Endothelial cell of umbilical vein (primary cell): ENCODE measurements around the gene FPGS. TPM values are rescaled to one million over a fixed set of nuclear protein-coding genes. Genes with fewer than 3 reads are reported as not detected.

Source experiments
- BruUV-seq: library from RNA; stranded (reverse); fragments of 400-500 nt; replicated peaks from 2 replicates; lab custom pipeline; 2021; lab: Mats Ljungman, UMichigan
- CTCF ChIA-PET: fragments of 300-600, 350-600 bp; sonication (Branson Sonifier 250); formaldehyde crosslinking; loops from one replicate; lab custom pipeline; 2021; ENCODE audit warnings: antibody characterized with exemption, inconsistent platforms; lab: Charles Lee
- POLR2A ChIA-PET: fragments of 300-600, 350-600 bp; sonication (Branson Sonifier 250); formaldehyde crosslinking; loops from one replicate; lab custom pipeline; 2021; ENCODE audit warnings: antibody characterized with exemption, inconsistent platforms; lab: Charles Lee
- DNase-seq: peaks from one replicate; pipeline ENCODE4 v3.0.0-alpha.2; 2011; ENCODE audit warnings: low read depth, low spot score
- FAIRE-seq: peaks from 2 replicates; lab custom pipeline; 2011; peaks lifted over from hg19 to GRCh38; lab: Jason Lieb, UNC
- H2AFZ ChIP-seq: 2 replicates; pipeline ENCODE4 v1.6.0; 2012; ENCODE audit warnings: low read depth, low read length, control low read depth, inconsistent platforms
- H3K27ac ChIP-seq: 2 replicates; pipeline ENCODE4 v1.5.1; 2011; ENCODE audit warnings: low read depth, mild to moderate bottlenecking, control low read depth, low read length, moderate library complexity; ENCODE audit not compliant: insufficient read depth
- H3K27me3 ChIP-seq, 2 experiments: 2 replicates each; pipeline versions ENCODE4 v1.6.0 to v1.6.1; 2011; ENCODE audit warnings: low read length in 2 of 2, mixed read lengths in 1 of 2; ENCODE audit not compliant: control insufficient read depth in 2 of 2, insufficient read depth in 2 of 2
- H3K36me3 ChIP-seq, 2 experiments: 2 replicates in 1 of 2; 3 replicates in 1 of 2; pipeline ENCODE4 v1.5.1; 2011; ENCODE audit warnings: low read length in 2 of 2, mild to moderate bottlenecking in 1 of 2, moderate library complexity in 1 of 2; ENCODE audit not compliant: control insufficient read depth in 2 of 2, insufficient read depth in 2 of 2; ENCODE audit errors: extremely low read depth in 1 of 2
- H3K4me1 ChIP-seq: 3 replicates; pipeline ENCODE4 v1.5.1; 2011; ENCODE audit warnings: mild to moderate bottlenecking, low read length; ENCODE audit not compliant: control insufficient read depth, insufficient read depth; ENCODE audit errors: extremely low read depth
- H3K4me2 ChIP-seq: 2 replicates; pipeline ENCODE4 v1.6.1; 2011; ENCODE audit warnings: low read length, control low read depth, mixed read lengths; ENCODE audit not compliant: insufficient read depth
- H3K4me3 ChIP-seq, 3 experiments: fragments of 200-600 bp in 1 of 3; sonication (generic), shearing (Covaris generic) in 1 of 3; replicated peaks in 1 of 3; 2 replicates each; pipeline ENCODE4 v1.5.1; 2011 to 2016; ENCODE audit warnings: control low read depth in 3 of 3, low read length in 3 of 3, mild to moderate bottlenecking in 2 of 3, inconsistent platforms in 1 of 3, low read depth in 1 of 3, moderate library complexity in 1 of 3; ENCODE audit not compliant: insufficient read depth in 1 of 3
- H3K79me2 ChIP-seq: 2 replicates; pipeline ENCODE4 v1.6.0; 2012; ENCODE audit warnings: low read length, inconsistent platforms; ENCODE audit not compliant: control insufficient read depth, insufficient read depth
- H3K9ac ChIP-seq: replicated peaks from 2 replicates; pipeline ENCODE3; 2011; ENCODE audit warnings: low read length, control low read depth; ENCODE audit not compliant: insufficient read depth; ENCODE audit errors: extremely low read depth
- H3K9me1 ChIP-seq: replicated peaks from 3 replicates; pipeline ENCODE4 v1.6.0; 2011; ENCODE audit warnings: mild to moderate bottlenecking, low read length; ENCODE audit not compliant: control insufficient read depth, insufficient read depth; ENCODE audit errors: extremely low read depth
- H3K9me3 ChIP-seq: replicated peaks from 2 replicates; pipeline ENCODE4 v1.5.1; 2012; ENCODE audit warnings: low read length, inconsistent platforms; ENCODE audit not compliant: control insufficient read depth, insufficient read depth
- H4K20me1 ChIP-seq: replicated peaks from 2 replicates; pipeline ENCODE3; 2011; ENCODE audit warnings: mild to moderate bottlenecking, low read length; ENCODE audit not compliant: control insufficient read depth, insufficient read depth; ENCODE audit errors: extremely low read depth
- CTCF ChIP-seq, 2 donors: IDR thresholded peaks; 1 replicate in 1 of 2; 2 replicates in 1 of 2; pipeline ENCODE4 v1.5.1; 2011; ENCODE audit warnings: low read length in 2 of 2, mild to moderate bottlenecking in 2 of 2, moderate library complexity in 2 of 2, control low read depth in 1 of 2, inconsistent platforms in 1 of 2, low read depth in 1 of 2; ENCODE audit not compliant: insufficient read depth in 1 of 2; ENCODE audit errors: extremely low read depth in 1 of 2
- EZH2 ChIP-seq: IDR thresholded peaks from 2 replicates; pipeline ENCODE4 v1.6.1; 2012; ENCODE audit warnings: borderline replicate concordance, low read depth, mild to moderate bottlenecking, moderate library complexity, low read length, inconsistent platforms; ENCODE audit not compliant: severe bottlenecking
- FOS ChIP-seq: IDR thresholded peaks from 2 replicates; pipeline ENCODE4 v1.6.1; 2011; ENCODE audit warnings: mild to moderate bottlenecking, low read length, moderate library complexity, borderline replicate concordance; ENCODE audit not compliant: insufficient read depth
- JUN ChIP-seq: IDR thresholded peaks from 2 replicates; pipeline ENCODE4 v1.6.1; 2011; ENCODE audit warnings: borderline replicate concordance, low read depth; ENCODE audit not compliant: insufficient read length, insufficient read depth
- MAX ChIP-seq: IDR thresholded peaks from 2 replicates; pipeline ENCODE4 v1.6.1; 2011; ENCODE audit not compliant: insufficient read depth, insufficient read length
- MYC ChIP-seq: IDR thresholded peaks from one replicate; pipeline ENCODE4 v1.6.1; 2011; ENCODE audit warnings: mild to moderate bottlenecking, low read depth, low read length
- POLR2A ChIP-seq: IDR thresholded peaks from 2 replicates; pipeline ENCODE4 v1.6.1; 2012; ENCODE audit warnings: low read depth, mild to moderate bottlenecking, control low read depth, low read length
- POLR2AphosphoS5 ChIP-seq: IDR thresholded peaks from 2 replicates; pipeline ENCODE4 v1.6.1; 2012; ENCODE audit warnings: low read depth, mild to moderate bottlenecking, control low read depth, low read length, moderate library complexity; ENCODE audit not compliant: insufficient read depth
- dilution Hi-C: fragments of 300-500 bp; cut with MboI; formaldehyde crosslinking; loops from one replicate; pipeline ENCODE4 v1.15.0; 2019; ENCODE audit warnings: low sequenced_read_pairs; ENCODE audit not compliant: extremely low pct_ligation_motif_present
- intact Hi-C: fragments of 100-400 bp; cut with micrococcal nuclease; formaldehyde crosslinking; loops from one replicate; pipeline ENCODE4 v1.10.0; 2022
- polyA plus RNA-seq, 4 experiments: library from polyadenylated mRNA; depleted of rRNA in 3 of 4; stranded (reverse) in 3 of 4; unstranded in 1 of 4; fragments of >200 nt; gene quantifications; 2 replicates each; pipeline versions ENCODE4 v1.2.1 to v1.2.3, GENCODE V29; 2011 to 2012; ENCODE audit warnings: missing spikeins in 1 of 4
- total RNA-seq: library from RNA; stranded (reverse); gene quantifications from 2 replicates; pipeline ENCODE4 v1.2.3, GENCODE V29; 2021

FPGS gene
- total and polyA plus RNA-seq, 2 donors (not counting 3 experiments of a cell fraction or from before 2014, with no cell fraction given), result 77.7 to 90.2 TPM

GRCh38 chr9:127791085-127791484 is 11.6 kb upstream of the FPGS start:
- peaks cover 40 to 43% of the 10 kb centered on the region in 2 experiments for H3K36me3 ChIP-seq
- no peaks in the 10 kb centered on the region for H3K9me3 ChIP-seq
- no peaks in the 10 kb centered on the region for H4K20me1 ChIP-seq
- ChIA-PET CTCF (interaction anchor here (0.6 to 0.8 kb wide), 2 partner anchors 46 to 79 kb away, joined by 3 to 4 read pairs; no protein-coding TSS in a partner anchor), POLR2A (interaction anchor here (1.8 kb wide), 1 partner anchor 79 kb away, joined by 4 read pairs; no protein-coding TSS in a partner anchor)
- BruUV-seq, result no TSS peak
- no peak overlapping the region for H2AFZ ChIP-seq
- no peak overlapping the region for H3K27ac ChIP-seq
- dilution Hi-C loops, result no loop called here
- no peak overlapping the region for H3K4me3 ChIP-seq
- H3K27me3 ChIP-seq, result no peaks in the 10 kb centered on the region
- intact Hi-C loops, result no loop called here
- FAIRE-seq (no peak), DNase-seq (no peak)
- H3K4me2 ChIP-seq, result no peak overlapping the region
- peaks cover 50% of the 10 kb centered on the region for H3K79me2 ChIP-seq
- H3K4me1 ChIP-seq, result peaks cover 15% of the 10 kb centered on the region
- no peak overlapping the region for H3K9ac ChIP-seq
- TF ChIP-seq FOS (no peak), JUN (no peak), EZH2 (no peak), MYC (no peak), POLR2AphosphoS5 (no peak), MAX (no peak), CTCF (IDR thresholded peaks at IDR 0.05; ENCODE audit: extremely low read depth in 1 of 2, insufficient read depth in 1 of 2, low read depth in 1 of 2, low read length in 2 of 2) (no peak), POLR2A (no peak)
- no peaks in the 10 kb centered on the region for H3K9me1 ChIP-seq
